Mucosa of descending colon (tissue), 3 donors: ENCODE results near the gene SEZ6L. TPM values are rescaled to one million over a fixed set of nuclear protein-coding genes. Genes with fewer than 3 reads are reported as not detected.

Experiments used
- ATAC-seq: fragments of 200-7000 bp; cut with Tn5 transposase; one replicate; pipeline ENCODE4 v1.9.1; 2020; ENCODE audit warnings: mild to moderate bottlenecking, moderate library complexity
- DNase-seq, 3 donors: peaks; one replicate each; pipeline ENCODE4 v3.0.0-alpha.2; 2020
- H3K36me3 ChIP-seq: fragments of 200-600 bp; one replicate; pipeline ENCODE4 v1.8.0; 2021; ENCODE audit warnings: low read depth, mild to moderate bottlenecking
- H3K4me1 ChIP-seq: fragments of 200-600 bp; one replicate; pipeline ENCODE4 v1.8.0; 2021; ENCODE audit warnings: low read depth, mild to moderate bottlenecking
- H3K4me3 ChIP-seq: fragments of 200-600 bp; one replicate; pipeline ENCODE4 v1.8.0; 2021; ENCODE audit warnings: mild to moderate bottlenecking
- H3K9me3 ChIP-seq: fragments of 200-600 bp; one replicate; pipeline ENCODE4 v1.8.0; 2021; ENCODE audit warnings: mild to moderate bottlenecking
- CTCF ChIP-seq: fragments of 200-600 bp; IDR thresholded peaks from one replicate; pipeline ENCODE4 v1.8.0; 2022; ENCODE audit warnings: antibody characterized with exemption, mild to moderate bottlenecking
- intact Hi-C, 2 donors: fragments of 100-400 bp; cut with DNase I in 1 of 2; cut with micrococcal nuclease in 1 of 2; formaldehyde crosslinking; loops; one replicate each; pipeline versions ENCODE4 v1.11.0 to v1.11.1; 2022; cut with DNase I, micrococcal nuclease
- total RNA-seq, 3 donors: library from RNA; stranded (reverse); fragmentation: NEBNext Ultra II Directional in 2 of 3; extraction: Animal tissue kit (Norgen Biotek cat#: 25700) in 2 of 3; gene quantifications; one replicate each; pipeline versions ENCODE4 v1.2.1 to v1.2.4, GENCODE V29; 2021 to 2023
- donor health status: DM: no; HTN: no; CAD: no; lungs with moderate emphysema.
- donor health status: DM: no; HTN: no; CAD: no.
- donor health status: DM: no; HTN: yes; CAD: no.

Gene SEZ6L
- total RNA-seq, 3 donors from 2014 or later, result 0.09 to 2.0 TPM; not detected in 1

GRCh38 chr22:26298605-26299310 lies 129.5 kb downstream of the SEZ6L start:
- ATAC-seq (no peak), DNase-seq (no peak)
- Histone ChIP-seq H3K4me3 (no peak overlapping the region), H3K36me3 (no peaks in the 10 kb centered on the region), H3K4me1 (no peaks in the 10 kb centered on the region), H3K9me3 (no peaks in the 10 kb centered on the region)
- TF ChIP-seq CTCF, result no peak
- intact Hi-C loops, result no loop called here

GRCh38 chr22:26302726-26303125 lies 133.5 kb downstream of the SEZ6L start:
- intact Hi-C loops, result no loop called here
- Histone ChIP-seq H3K9me3 (no peaks in the 10 kb centered on the region), H3K4me1 (no peaks in the 10 kb centered on the region), H3K36me3 (no peaks in the 10 kb centered on the region), H3K4me3 (no peak overlapping the region)
- DNase-seq (no peak), ATAC-seq (no peak)
- TF ChIP-seq CTCF, result no peak

GRCh38 chr22:26303475-26303874 lies 134.2 kb downstream of the SEZ6L start:
- no peak for ATAC-seq
- intact Hi-C loops, result no loop called here
- no peaks in the 10 kb centered on the region for H3K4me1 ChIP-seq
- DNase-seq, result no peak
- no peaks in the 10 kb centered on the region for H3K9me3 ChIP-seq
- TF ChIP-seq CTCF, result no peak
- H3K36me3 ChIP-seq, result no peaks in the 10 kb centered on the region
- no peak overlapping the region for H3K4me3 ChIP-seq

- TF ChIP-seq CTCF, result no peak
- Histone ChIP-seq H3K36me3 (no peaks in the 10 kb centered on the region), H3K4me3 (no peak overlapping the region), H3K9me3 (no peaks in the 10 kb centered on the region), H3K4me1 (no peaks in the 10 kb centered on the region)
- no peak for ATAC-seq
- DNase-seq, result no peak
- intact Hi-C loops, result no loop called here
Observed at GRCh38 chr22:26304730-26305129, 135.5 kb downstream of the SEZ6L start.

GRCh38 chr22:26308467-26308866 lies 139.2 kb downstream of the SEZ6L start:
- H3K36me3 ChIP-seq, result no peaks in the 10 kb centered on the region
- intact Hi-C loops, result no loop called here
- no peak for DNase-seq
- TF ChIP-seq CTCF, result no peak
- ATAC-seq, result no peak
- no peaks in the 10 kb centered on the region for H3K9me3 ChIP-seq
- no peak overlapping the region for H3K4me3 ChIP-seq
- no peaks in the 10 kb centered on the region for H3K4me1 ChIP-seq

- H3K4me1 ChIP-seq, result no peaks in the 10 kb centered on the region
- ATAC-seq, result no peak
Observed at GRCh38 chr22:26310616-26311015, 141.4 kb downstream of the SEZ6L start.

More at GRCh38 chr22:26310616-26311015, 141.4 kb downstream of the SEZ6L start:
- no peaks in the 10 kb centered on the region for H3K36me3 ChIP-seq
- no peak for DNase-seq
- intact Hi-C loops, result no loop called here
- no peak for TF ChIP-seq CTCF
- no peak overlapping the region for H3K4me3 ChIP-seq
- H3K9me3 ChIP-seq, result no peaks in the 10 kb centered on the region
